Lower leg skin (tissue), 3 donors: ENCODE measurements around the gene ACSF3.

Experiments
- POLR2A ChIP-seq, 2 donors: fragments of 450-650 bp; IDR thresholded peaks; one replicate each; pipeline ENCODE4 v1.6.1; 2016 to 2017; ENCODE audit warnings: antibody characterized with exemption in 2 of 2, mild to moderate bottlenecking in 1 of 2, moderate library complexity in 1 of 2
- TF ChIP-seq, protein P1 (sequence below), 3 donors: fragments of 450-650 bp; IDR thresholded peaks; one replicate each; pipeline ENCODE4 v1.5.1; 2016; ENCODE audit warnings: antibody characterized with exemption in 3 of 3, mild to moderate bottlenecking in 3 of 3, moderate library complexity in 2 of 3

DNA sequence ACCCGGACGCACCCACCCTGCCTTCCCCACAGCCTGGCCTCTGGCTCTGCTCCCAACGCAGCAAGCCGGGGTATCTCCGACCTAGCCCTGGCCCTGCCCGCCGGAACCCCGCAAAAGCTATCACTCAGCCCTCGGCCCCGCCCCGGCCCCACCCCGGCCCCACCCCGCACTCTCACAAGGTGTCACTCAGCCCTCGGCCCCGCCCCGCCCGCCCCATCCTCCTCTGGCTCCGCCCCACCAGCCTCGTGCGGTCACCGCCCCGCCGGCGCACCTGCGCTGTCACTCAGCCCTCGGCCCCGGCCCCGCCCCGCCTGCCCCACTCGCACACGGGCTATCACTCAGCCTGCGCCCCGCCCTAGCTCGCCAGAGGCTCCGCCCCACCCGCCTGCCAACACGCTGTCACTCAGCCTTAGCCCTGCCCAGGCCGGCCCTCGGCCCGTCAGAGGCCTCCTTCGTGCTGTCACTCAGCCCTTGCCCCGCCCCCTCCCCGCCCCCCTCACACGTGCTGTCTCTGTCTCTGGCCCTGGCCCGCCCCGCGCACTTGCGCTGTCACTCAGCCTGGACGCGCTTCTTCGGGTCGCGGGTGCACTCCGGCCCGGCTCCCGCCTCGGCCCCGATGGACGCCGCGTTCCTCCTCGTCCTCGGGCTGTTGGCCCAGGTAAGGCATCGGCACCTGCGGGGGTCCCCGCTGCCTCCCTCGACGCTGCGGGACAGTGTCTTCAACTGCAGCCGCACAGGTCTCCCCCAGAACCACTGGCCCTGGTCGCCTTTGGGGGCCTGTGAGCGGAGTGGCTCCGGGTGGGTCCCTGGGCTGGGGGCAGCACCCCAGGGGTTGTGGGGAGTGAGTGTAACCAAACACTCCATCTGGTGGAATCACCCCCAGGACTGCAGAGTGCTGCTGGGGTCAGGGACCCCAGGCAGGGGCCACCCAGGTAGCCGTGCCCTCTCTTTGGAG is 77.8 kb downstream of the ACSF3 start, which contains the start of gene CDH15:
- TF ChIP-seq, protein P1, sequence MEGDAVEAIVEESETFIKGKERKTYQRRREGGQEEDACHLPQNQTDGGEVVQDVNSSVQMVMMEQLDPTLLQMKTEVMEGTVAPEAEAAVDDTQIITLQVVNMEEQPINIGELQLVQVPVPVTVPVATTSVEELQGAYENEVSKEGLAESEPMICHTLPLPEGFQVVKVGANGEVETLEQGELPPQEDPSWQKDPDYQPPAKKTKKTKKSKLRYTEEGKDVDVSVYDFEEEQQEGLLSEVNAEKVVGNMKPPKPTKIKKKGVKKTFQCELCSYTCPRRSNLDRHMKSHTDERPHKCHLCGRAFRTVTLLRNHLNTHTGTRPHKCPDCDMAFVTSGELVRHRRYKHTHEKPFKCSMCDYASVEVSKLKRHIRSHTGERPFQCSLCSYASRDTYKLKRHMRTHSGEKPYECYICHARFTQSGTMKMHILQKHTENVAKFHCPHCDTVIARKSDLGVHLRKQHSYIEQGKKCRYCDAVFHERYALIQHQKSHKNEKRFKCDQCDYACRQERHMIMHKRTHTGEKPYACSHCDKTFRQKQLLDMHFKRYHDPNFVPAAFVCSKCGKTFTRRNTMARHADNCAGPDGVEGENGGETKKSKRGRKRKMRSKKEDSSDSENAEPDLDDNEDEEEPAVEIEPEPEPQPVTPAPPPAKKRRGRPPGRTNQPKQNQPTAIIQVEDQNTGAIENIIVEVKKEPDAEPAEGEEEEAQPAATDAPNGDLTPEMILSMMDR (IDR thresholded peaks at IDR 0.05) = no peak
- no peak for TF ChIP-seq POLR2A (IDR thresholded peaks at IDR 0.05)
